ENCODE results near the gene OLFM3.

The OLFM3 gene

GRCh38 chr1:101945884-101946283 lies 50.8 kb downstream of the OLFM3 start:
- no peak for DNase-seq (ENCODE audit: low read depth, low spot score)

- DNase-seq (ENCODE audit: low read depth, low spot score) = no peak
Observed at GRCh38 chr1:101943237-101943636, 53.5 kb downstream of the OLFM3 start.

- no peak for DNase-seq (ENCODE audit: low read depth, low spot score)
Observed at GRCh38 chr1:101942516-101943193, 54.1 kb downstream of the OLFM3 start.

GRCh38 chr1:101938681-101939080 lies 58.0 kb downstream of the OLFM3 start:
- DNase-seq (ENCODE audit: low read depth, low spot score) = no peak

GRCh38 chr1:101929343-101929742 lies 67.4 kb downstream of the OLFM3 start:
- DNase-seq (ENCODE audit: low read depth, low spot score) = no peak

GRCh38 chr1:101928829-101929228 lies 67.9 kb downstream of the OLFM3 start:
- no peak for DNase-seq (ENCODE audit: low read depth, low spot score)

- DNase-seq (ENCODE audit: low read depth, low spot score) = no peak
Observed at GRCh38 chr1:101924700-101925099, 72.0 kb downstream of the OLFM3 start.

- DNase-seq (ENCODE audit: low read depth, low spot score) = no peak
Observed at GRCh38 chr1:101920577-101920976, 76.1 kb downstream of the OLFM3 start.

GRCh38 chr1:101918277-101918676 lies 78.4 kb downstream of the OLFM3 start:
- no peak for DNase-seq (ENCODE audit: low read depth, low spot score)

GRCh38 chr1:101915597-101915996 lies 81.1 kb downstream of the OLFM3 start:
- no peak for DNase-seq (ENCODE audit: low read depth, low spot score)

GRCh38 chr1:101914473-101915242 lies 82.1 kb downstream of the OLFM3 start:
- no peak for DNase-seq (ENCODE audit: low read depth, low spot score)

GRCh38 chr1:101911894-101912293 lies 84.8 kb downstream of the OLFM3 start:
- DNase-seq (ENCODE audit: low read depth, low spot score) = no peak

- DNase-seq (ENCODE audit: low read depth, low spot score) = no peak
Observed at GRCh38 chr1:101908980-101909379, 87.7 kb downstream of the OLFM3 start.

- DNase-seq (ENCODE audit: low read depth, low spot score) = no peak
Observed at GRCh38 chr1:101907264-101907663, 89.5 kb downstream of the OLFM3 start.

GRCh38 chr1:101905283-101905835 lies 91.4 kb downstream of the OLFM3 start:
- no peak for DNase-seq (ENCODE audit: low read depth, low spot score)

- no peak for DNase-seq (ENCODE audit: low read depth, low spot score)
Observed at GRCh38 chr1:101902199-101902598, 94.5 kb downstream of the OLFM3 start.

GRCh38 chr1:101898137-101898536 lies 98.6 kb downstream of the OLFM3 start:
- no peak for DNase-seq (ENCODE audit: low read depth, low spot score)

GRCh38 chr1:101884621-101885020 lies 112.1 kb downstream of the OLFM3 start:
- no peak for DNase-seq (ENCODE audit: low read depth, low spot score)

GRCh38 chr1:101875891-101876290 lies 120.8 kb downstream of the OLFM3 start:
- no peak for DNase-seq (ENCODE audit: low read depth, low spot score)

- no peak for DNase-seq (ENCODE audit: low read depth, low spot score)
Observed at GRCh38 chr1:101873672-101874071, 123.1 kb downstream of the OLFM3 start.

GRCh38 chr1:101859941-101860340 lies 136.8 kb downstream of the OLFM3 start:
- no peak for DNase-seq (ENCODE audit: low read depth, low spot score)

- DNase-seq (ENCODE audit: low read depth, low spot score) = no peak
Observed at GRCh38 chr1:101854271-101854670, 142.5 kb downstream of the OLFM3 start.

GRCh38 chr1:101852936-101853335 lies 143.8 kb downstream of the OLFM3 start:
- no peak for DNase-seq (ENCODE audit: low read depth, low spot score)
